HG03159 (cell line): Measurements from ENCODE around the gene WBP2NL.

Source experiments
- ATAC-seq: cut with Tn5 transposase; IDR thresholded peaks from one replicate; pipeline ENCODE4 v1.9.1; 2021; ENCODE audit warnings: mild to moderate bottlenecking, moderate library complexity; ENCODE audit not compliant: unreplicated experiment

WBP2NL gene

GRCh38 chr22:41978732-41979131, 19.9 kb upstream of the WBP2NL start:
- no peak for ATAC-seq

DNA sequence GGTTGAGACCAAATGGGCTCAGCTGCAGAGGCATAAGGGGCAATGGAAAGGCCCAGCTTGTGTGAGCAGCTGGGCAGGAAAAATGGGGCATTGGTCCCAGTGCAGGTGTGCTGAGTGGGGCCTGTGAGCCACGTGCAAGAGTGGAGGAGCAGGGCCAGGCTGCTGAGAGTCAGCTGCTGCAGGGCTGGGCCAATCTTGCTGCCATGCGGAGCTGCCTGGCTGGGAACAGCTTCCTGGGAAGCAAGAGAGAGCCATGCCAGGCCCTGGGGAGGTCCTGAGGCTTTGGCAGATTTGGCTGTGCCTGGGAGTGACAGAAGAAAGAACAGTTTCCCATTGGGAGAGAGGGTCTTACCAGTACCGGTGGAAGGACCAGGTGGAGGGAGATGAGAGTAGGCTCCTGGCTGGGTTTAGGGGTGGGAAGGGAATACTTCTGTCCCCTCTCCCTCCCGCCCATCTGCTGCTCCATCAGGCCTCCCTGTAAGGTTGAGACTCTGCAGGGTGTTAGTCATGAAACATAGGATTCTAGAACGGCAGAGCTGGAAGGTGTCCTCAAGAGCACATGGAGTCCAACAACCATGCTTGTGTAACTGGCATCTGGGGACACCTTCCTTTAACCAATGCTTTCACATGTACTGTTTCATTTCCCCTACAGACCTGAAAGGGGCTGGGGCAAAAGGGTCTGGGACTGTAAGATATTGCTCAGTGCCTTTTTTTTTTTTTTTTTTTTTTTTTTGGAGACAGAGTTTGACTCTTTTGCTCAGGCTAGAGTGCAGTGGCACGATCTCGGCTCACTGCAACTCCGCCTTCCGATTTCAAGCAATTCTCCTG, 19.0 kb upstream of the WBP2NL start:
- ATAC-seq: no peak

DNA sequence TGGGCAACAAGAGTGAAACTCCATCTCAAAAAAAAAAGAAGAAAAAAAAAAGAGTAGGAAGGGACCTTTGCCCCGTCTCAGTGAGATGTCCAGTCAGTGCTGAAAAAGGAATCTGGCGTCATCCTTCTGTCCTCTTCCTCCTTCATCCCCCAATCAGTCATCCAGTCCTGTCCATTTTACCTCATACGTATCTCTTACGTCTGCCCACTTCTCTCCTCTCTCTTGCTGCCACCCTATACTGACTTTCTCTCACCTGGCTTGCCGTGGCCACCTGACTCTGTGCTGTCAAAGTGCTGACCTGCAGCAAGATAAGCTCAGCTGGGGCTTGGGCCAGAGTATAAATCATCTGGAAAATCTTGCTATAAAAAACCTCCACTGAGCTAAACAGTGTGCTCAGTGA, 15.7 kb upstream of the WBP2NL start:
- no peak for ATAC-seq

DNA sequence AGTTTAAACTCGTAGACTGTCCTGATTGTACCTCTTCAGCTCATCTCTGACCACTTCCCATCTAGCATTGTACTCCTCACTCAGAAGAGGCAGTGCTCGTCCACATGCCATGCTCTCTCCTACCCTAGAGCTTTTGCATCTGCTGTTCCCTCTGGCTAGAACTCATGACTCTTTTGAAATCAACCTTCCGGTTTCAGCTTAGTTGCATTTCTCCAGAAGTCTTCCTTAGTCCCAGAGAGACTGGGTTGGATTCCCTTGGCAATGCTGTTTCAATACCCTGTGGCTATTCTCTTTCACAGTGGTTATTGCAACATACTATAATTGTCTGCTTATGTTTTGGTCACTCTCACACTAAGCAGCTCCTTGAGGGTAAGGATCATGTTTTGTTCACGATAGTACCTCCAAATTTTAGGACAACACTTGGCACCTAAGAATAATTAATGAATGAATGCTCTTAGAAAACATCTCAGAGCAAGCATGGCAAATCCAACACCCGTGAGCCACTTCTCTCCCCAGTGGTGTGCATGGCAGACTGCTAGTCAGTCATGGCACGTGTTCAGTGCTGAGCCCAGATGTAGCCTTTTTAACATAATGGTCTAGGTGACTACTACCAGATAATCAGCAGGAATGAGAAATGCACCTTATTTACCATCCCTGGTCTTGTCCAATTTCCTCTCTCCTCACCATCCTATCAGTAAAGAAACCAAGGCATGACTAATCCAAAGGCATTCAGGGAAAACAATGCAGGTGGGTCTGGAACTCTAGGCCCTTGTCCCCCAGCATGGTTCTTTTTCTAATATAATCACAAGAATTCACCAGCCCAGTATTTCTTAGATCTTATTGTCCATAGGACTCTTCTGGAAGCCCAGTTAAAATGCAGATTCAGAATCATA, 14.8 kb upstream of the WBP2NL start:
- ATAC-seq: no peak

DNA sequence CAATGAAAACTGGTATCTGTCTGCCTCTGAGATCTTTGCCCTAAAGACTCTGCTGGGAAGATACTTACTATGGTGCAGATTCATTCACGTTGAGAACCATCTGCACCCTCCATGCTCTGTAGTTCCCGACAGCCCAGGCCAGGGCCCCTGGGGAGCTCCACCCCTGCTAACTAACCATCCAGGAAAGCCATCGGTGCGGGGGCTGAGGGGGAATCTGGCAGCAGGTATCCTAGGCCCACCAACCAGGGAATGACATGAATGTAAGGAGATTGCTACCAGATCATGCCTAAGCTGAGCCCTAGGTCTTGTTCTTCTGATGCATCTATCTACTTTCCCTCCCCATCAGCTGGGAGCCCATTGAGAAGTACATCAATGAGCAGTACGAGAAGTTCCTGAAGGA, 11.3 kb upstream of the WBP2NL start:
- no peak for ATAC-seq

- ATAC-seq: no peak
Measured at GRCh38 chr22:41989246-41989645, 9.3 kb upstream of the WBP2NL start.

GRCh38 chr22:41991111-41991510, 7.5 kb upstream of the WBP2NL start:
- ATAC-seq: no peak

GRCh38 chr22:41992496-41992895, 6.1 kb upstream of the WBP2NL start:
- no peak for ATAC-seq

DNA sequence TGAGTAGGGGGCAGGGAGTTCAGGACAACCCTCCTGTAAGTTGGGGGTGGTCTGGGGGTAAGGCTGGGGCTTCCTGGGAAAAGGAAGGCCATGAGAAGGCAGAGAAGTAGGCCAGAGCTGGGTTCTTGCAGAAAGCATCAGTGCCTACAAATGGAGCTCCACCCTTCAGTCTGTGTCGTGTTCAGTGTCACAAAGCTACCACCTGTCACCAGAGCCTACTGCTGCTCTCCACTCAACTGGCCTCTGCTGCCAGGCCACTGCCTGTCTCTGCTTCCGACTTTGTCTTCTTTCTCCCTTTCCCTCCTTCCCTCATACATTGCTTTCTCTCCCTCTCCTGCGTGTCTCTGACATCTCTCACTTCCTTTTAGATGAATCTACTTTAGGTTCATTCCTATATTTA, 3.4 kb upstream of the WBP2NL start:
- no peak for ATAC-seq

GRCh38 chr22:41996826-41997225, 1.8 kb upstream of the WBP2NL start:
- ATAC-seq: no peak

GRCh38 chr22:42000466-42000865, 1.9 kb downstream of the WBP2NL start:
- ATAC-seq: no peak

DNA sequence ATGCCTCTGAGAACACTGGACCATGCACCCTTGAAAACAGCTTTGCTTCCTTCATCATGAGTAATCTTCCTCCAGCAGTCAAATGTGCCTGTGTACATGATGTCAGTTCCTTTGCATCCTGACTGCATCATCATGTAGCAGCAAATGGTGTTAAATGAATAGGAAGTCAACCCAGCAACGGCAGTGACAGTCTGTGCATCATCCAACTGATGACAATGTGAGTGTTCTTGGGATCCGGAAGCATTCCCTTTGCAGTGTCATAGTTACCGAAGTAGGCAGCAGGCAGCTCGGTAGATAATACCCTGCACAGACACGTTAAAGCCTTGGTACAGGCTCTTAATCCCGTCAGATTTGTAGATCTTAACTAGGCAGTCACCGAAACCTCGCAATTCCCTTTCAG, 2.5 kb downstream of the WBP2NL start:
- ATAC-seq: no peak

- ATAC-seq: no peak
Measured at GRCh38 chr22:42001706-42002105, 3.1 kb downstream of the WBP2NL start.

- ATAC-seq: no peak
Measured at GRCh38 chr22:42007922-42008321, 9.3 kb downstream of the WBP2NL start.

GRCh38 chr22:42010778-42011177, 12.2 kb downstream of the WBP2NL start:
- ATAC-seq: no peak

- no peak for ATAC-seq
Measured at GRCh38 chr22:42013385-42013784, 14.8 kb downstream of the WBP2NL start.

DNA sequence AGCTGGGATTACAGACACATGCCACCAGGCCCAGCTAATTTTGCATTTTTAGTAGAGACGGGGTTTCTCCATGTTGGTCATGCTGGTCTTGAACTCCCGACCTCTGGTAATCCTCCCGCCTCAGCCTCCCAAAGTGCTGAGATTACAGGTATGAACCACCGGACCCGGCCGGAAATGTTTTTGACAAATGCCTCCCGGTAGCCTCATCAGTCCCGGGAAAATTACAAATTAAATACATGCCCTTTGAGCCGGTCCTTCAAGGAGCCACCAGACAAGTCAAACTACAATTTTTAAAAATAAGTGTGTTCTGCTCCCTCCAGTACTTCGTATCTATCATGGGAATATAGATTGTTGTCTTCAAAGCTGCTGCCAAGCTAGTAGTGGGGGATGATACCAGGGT, 17.5 kb downstream of the WBP2NL start:
- ATAC-seq: no peak

DNA sequence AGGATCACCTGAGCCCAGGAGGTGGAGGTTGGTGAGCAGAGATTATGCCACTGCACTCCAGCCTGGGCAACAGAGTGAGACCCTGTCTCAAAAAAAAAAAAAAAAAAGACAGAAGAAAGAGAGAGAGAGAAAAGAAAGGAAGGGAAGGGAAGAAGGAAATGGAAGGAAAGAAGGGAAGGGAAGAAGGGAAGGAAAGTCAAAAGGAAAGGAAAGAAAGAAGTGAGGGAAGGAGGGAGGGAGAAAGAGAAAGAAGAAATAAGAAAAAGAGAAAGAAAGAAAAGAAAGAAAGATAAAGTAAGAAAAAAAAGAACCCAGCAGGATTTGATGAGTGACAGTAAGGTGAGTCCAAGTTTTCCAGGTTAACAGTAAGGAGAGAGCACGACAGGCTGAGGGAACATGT, 19.6 kb downstream of the WBP2NL start:
- ATAC-seq: no peak

DNA sequence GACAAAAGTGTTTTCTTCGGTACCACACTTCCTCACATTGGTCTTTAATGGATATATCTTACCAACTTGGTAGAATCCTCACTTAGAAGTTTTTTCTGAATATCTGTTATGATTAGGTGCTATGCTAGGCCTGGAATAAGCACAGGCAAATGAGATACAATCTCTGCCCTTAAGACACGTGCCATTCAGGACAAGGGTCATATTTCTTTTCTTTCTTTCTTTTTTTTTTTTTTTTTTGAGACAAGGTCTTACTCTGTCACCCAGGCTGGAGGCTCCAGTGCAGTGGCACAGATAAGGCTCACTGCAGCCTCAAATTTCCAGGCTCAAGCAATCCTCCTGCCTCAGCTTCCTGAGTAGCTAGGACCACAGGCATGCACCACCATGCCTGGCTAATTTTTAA, 23.0 kb downstream of the WBP2NL start:
- no peak for ATAC-seq

DNA sequence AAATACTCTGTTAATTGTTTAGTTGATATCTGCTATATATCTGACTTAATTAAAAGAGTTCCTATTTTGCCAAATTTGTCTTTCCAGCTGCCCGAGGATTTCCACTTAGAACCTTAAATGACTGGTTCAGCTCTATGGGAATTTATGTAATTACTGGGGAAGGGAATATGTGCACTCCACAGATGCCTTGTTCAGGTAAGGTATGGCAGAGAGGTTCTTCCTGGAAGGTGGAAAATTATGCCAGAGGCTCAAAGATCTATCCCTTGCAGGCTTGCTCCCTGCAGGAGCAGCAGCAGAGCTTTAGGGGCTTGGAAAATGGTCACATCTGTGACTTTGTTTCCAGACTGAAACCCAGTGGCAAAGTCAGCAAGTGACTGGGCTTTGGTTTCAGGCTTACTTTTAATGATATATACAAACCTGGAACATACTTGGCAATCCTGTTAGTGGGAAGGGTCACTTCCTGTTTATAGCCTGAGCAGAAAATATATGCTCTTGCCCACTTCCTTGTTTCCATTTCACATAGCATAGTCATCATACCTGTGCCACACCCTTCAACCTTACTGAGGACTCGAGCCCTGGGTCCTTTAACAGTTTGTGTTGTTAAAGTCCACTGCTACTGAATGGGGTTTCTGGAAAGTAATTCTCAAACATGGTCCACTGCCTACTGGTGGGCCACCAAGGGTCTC, 23.7 kb downstream of the WBP2NL start:
- no peak for ATAC-seq

- no peak for ATAC-seq
Measured at GRCh38 chr22:42025421-42025820, 26.8 kb downstream of the WBP2NL start.

DNA sequence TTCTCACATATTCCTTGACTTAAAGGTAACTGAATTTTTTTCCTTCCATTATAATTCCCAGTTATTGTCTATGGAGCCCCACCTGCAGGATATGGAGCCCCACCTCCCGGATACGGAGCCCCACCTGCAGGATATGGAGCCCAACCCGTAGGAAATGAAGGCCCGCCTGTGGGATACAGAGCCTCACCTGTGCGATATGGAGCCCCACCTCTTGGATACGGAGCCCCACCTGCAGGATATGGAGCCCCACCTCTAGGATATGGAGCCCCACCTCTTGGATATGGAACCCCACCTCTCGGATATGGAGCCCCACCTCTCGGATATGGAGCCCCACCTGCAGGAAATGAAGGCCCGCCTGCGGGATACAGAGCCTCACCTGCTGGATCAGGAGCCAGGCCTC, 28.1 kb downstream of the WBP2NL start:
- no peak for ATAC-seq
